H1 (cell line): ENCODE results near the gene METRNL. TPM values are rescaled to one million over a fixed set of nuclear protein-coding genes. Genes with fewer than 3 reads are reported as not detected.

Experiments
- CHD2 ChIP-seq: IDR thresholded peaks from 2 replicates; pipeline ENCODE4 v1.6.1; 2012; ENCODE audit warnings: low read length, improper control_type of control experiment
- CHD7 ChIP-seq: fragments of 300-600 bp; sonication (generic); IDR thresholded peaks from 2 replicates; pipeline ENCODE4 v1.7.1; 2012; ENCODE audit warnings: low read length, moderate library complexity, mild to moderate bottlenecking, inconsistent platforms; ENCODE audit not compliant: insufficient replicate concordance
- polyA plus RNA-seq, 7 experiments: library from polyadenylated mRNA; depleted of rRNA in 3 of 7; stranded (reverse) in 5 of 7; unstranded in 2 of 7; fragments of >200 nt in 5 of 7; fragments of 200-250 nt in 2 of 7; gene quantifications; 1 replicate in 5 of 7; 2 replicates in 1 of 7; 4 replicates in 1 of 7; pipeline versions ENCODE4 v1.2.1 to v1.2.3, GENCODE V29; 2011 to 2013; ENCODE audit warnings: missing spikeins in 2 of 7, mixed read lengths in 2 of 7
- total RNA-seq: library from RNA; stranded (reverse); fragmentation: NEBNext Ultra II Directional; extraction: Animal tissue kit (Norgen Biotek cat#: 25700); gene quantifications from 2 replicates; pipeline ENCODE4 v1.2.1, GENCODE V29; 2021

Gene METRNL
- total and polyA plus RNA-seq, 2 of the 8 experiments (the other 6 are each of a cell fraction or from before 2014, with no cell fraction given), result 13.9 to 14.2 TPM

GRCh38 chr17:83088909-83089308 lies 9.5 kb downstream of the METRNL start (continued):
- no peak for TF ChIP-seq CHD2
- TF ChIP-seq CHD7, result no peak
